Renal cortical epithelial cell (primary cell): ENCODE data around the gene SPEN. TPM values are rescaled to one million over a fixed set of nuclear protein-coding genes. Genes with fewer than 3 reads are reported as not detected.
A peak's percentile ranks its signal among the peaks of the same experiment; 100 is the strongest.

Experiments used
- DNase-seq: peaks from one replicate; pipeline ENCODE4 v3.0.0-alpha.2; 2011; ENCODE audit warnings: low read depth
- total RNA-seq: library from RNA; depleted of rRNA; stranded (reverse); fragments of >200 nt; gene quantifications from 2 replicates; pipeline ENCODE4 v1.2.3, GENCODE V29; 2014

Gene SPEN
- total RNA-seq, 1 donor from 2014 or later = 45.6 TPM

DNA sequence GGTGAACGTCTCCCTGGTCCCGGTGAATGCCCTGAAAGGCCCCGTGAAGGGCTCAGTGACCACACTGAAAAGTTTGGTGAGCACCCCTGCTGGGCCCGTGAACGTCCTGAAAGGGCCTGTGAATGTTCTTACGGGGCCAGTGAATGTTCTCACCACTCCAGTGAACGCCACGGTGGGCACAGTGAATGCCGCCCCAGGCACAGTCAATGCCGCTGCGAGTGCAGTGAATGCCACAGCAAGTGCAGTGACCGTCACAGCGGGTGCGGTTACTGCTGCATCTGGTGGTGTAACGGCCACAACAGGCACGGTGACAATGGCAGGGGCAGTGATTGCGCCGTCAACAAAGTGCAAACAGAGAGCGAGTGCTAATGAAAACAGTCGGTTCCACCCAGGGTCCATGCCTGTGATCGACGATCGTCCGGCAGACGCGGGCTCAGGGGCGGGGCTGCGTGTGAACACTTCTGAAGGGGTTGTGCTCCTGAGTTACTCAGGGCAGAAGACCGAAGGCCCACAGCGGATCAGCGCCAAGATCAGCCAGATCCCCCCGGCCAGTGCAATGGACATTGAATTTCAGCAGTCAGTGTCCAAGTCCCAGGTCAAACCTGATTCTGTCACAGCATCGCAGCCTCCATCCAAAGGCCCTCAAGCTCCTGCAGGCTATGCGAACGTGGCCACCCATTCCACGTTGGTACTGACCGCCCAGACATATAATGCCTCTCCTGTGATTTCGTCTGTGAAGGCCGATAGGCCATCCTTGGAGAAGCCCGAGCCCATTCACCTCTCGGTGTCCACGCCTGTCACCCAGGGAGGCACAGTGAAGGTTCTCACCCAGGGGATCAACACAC, 86.9 kb downstream of the SPEN start:
- DNase-seq = no peak

DNA sequence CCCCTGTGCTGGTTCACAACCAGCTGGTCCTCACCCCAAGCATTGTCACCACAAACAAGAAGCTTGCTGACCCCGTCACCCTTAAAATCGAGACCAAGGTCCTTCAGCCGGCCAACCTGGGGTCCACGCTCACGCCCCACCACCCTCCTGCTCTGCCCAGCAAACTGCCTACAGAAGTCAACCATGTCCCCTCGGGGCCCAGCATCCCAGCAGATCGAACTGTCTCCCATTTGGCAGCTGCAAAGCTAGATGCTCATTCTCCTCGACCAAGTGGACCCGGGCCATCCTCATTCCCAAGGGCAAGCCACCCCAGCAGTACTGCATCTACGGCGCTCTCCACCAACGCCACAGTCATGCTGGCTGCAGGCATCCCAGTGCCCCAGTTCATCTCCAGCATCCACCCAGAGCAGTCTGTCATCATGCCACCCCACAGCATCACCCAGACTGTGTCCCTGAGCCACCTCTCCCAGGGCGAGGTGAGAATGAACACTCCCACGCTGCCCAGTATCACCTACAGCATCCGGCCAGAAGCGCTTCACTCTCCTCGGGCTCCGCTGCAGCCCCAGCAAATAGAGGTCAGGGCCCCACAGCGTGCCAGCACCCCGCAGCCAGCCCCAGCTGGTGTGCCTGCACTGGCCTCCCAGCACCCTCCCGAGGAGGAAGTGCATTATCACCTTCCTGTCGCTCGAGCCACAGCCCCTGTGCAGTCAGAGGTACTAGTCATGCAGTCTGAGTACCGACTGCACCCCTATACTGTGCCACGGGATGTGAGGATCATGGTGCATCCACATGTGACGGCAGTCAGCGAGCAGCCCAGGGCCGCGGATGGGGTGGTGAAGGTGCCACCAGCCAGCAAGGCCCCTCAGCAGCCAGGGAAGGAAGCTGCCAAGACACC, 87.8 kb downstream of the SPEN start:
- no peak for DNase-seq

DNA sequence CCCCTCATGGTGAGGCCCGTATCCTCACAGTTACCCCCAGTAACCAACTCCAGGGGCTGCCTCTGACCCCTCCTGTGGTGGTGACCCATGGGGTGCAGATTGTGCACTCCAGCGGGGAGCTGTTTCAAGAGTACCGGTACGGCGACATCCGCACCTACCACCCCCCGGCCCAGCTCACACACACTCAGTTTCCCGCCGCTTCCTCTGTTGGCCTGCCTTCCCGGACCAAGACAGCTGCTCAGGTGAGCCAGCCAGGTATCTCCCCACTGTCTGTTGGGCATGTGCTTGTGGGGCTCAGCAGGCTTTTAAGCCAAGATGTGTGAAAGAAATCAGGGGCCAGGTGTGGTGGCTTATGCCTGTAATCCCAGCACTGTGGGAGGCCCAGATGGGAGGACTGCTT, 88.5 kb downstream of the SPEN start:
- no peak for DNase-seq

DNA sequence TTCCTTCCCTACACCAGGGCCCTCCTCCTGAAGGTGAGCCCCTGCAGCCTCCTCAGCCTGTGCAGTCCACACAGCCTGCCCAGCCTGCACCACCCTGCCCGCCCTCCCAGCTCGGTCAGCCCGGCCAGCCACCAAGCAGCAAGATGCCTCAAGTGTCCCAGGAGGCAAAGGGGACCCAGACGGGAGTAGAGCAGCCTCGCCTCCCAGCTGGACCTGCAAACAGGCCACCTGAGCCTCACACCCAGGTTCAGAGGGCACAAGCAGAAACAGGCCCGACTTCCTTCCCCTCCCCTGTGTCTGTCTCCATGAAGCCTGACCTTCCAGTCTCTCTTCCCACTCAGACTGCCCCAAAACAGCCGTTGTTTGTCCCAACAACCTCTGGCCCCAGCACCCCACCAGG, 89.6 kb downstream of the SPEN start:
- DNase-seq = no peak

DNA sequence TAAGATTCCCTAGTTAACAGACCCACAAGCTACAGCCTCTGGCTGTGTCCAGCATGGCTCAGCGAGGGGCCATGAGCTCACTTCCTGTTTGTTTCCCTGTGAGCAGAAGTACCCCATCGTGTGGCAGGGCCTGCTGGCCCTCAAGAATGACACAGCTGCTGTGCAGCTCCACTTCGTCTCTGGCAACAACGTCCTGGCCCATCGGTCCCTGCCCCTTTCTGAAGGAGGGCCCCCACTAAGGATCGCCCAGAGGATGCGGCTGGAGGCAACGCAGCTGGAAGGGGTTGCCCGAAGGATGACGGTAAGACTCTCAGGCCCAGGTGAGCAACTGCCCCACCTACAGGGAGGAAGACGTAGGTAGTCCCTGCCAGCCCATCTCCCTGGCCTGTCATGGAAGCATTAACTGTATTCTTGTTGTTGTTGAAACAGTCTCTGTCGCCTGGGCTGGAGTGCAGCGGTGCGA, 90.2 kb downstream of the SPEN start:
- DNase-seq = peak; percentile 43

DNA sequence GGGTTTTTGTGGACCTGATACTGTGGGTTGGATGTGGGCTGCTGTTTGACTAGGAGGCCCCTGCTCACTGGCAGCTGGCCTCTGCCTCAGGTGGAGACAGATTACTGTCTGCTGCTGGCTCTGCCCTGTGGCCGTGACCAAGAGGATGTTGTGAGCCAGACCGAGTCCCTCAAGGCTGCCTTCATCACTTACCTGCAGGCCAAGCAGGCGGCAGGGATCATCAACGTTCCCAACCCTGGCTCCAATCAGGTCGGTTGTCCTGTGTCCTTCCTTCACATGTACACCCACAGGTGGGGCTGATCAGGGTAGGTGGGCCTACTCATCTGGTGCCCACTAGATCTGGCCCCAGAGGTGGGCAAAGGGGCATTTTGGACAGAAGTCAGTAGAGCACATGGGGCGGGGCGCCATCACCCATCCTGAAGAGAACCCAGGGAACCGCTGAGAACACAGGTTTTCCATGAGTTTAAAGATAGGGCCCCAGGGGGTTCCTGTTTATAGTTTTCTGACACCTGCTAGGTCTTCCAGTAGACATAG, 91.2 kb downstream of the SPEN start:
- no peak for DNase-seq

DNA sequence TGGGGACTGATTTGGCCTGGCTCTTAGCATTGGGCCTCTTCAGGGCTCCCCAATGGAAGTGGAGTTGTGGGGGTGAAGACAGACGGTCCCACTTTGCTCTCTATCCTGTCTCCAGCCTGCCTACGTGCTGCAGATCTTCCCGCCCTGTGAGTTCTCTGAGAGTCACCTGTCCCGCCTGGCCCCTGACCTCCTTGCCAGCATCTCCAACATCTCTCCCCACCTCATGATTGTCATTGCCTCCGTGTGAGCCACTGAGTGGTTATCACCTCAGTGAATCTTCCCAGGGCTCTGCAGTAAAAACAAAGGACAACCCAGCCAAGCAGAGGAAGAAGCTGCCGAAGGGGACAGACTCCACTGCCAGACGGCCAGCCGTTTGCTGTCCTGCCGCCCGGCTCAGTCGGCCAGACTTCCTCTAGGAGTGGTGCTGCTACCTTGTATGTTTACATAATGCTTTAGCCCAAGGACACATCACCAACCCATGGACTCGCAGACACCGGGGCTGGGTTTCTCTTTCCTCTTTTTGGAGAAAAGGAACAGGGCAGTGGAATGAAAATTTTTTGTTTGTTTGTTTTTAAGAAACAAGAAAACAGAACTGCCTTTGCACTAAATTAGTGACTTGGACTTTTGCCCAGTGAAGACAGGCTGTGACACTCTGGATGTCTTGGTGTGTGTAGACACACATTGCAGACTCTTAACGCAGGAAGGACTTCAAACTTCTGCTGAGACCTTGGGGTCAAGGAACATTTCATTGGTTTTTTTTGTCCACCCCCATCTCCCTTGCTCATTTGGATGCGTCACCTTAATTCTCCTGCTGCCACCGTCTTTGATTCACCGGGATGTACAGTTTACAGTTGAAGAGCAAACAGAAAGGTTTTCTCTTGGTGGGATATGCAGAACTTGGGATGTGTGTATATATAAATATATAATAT, 91.9 kb downstream of the SPEN start:
- no peak for DNase-seq

DNA sequence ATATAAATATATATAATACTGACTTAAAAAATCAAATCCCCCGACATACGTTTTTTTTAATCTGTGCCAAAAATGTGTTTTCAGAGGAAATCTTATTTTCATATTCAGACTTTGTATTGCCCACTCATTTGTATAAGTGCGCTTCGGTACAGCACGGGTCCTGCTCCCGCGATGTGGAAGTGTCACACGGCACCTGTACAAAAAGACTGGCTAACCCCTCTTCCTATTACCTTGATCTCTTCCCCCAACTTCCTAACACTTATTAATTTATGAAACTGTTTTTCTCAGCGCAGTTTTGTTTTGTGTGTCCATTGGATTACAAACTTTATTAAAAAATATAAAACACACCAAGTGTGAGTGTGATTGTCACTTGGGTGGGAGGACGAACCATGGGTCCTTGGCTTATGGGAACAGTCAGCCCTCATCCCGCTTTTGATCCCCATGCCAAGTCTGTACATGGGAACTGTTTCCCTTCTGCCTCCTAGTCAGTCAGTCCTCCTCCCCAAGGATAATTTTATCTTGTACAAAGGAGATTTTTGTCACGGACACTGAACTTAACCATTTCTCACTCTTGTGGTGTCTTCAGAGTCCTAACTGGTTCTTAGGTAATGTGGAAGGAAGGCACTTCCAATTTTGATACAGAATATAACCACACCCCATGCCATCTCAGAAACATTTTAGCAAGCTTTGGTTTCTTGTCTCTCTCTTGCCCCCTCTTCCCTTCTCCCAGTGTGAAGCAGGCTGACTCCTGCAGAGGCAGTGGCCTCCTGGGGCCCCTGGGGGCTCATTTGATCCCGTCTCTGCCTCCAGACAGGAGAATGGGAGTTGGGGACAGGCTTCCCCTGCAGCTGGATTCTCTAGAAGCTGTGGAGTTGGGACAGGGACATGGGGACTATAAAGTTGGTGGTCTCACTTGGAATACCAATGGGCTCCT, 92.9 kb downstream of the SPEN start:
- no peak for DNase-seq

DNA sequence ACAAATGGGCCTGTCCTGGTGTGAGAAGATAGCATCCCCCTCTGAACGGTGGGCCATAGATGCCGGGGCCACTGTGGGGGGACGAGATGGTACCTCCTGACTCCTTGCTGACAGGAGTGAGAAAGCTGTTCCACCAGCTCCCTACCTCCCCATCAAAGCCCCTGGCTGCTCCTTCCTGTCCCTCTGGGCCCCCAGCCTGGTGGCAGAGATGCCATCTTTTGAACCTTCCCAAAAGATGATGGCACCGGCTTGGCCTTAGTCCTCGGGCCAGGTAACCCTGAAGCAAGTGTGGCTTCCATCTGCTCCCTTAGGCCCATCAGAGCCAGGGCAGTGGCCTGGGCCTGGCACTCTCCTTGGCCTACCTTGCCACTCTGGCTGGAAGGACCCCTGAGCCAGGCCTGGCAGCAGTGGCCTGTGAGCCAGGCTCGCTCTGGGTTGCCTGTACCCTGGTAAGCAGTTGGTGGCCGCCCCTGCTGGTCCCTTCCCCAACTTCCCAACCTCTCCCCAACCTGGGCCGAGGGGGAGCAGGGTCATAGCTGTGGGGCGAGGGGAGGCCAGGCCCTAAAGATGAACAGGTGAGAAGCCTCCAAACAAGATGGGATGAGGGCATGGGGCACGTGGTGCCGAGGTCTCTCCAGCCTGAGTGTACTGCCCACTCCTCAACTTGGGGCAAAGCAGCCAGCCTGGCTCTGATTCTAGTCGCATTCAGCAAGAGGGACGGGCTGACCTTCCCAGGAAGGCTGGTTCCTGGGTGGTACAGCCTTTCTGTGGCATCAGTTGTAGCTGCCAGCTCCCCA, 93.7 kb downstream of the SPEN start:
- DNase-seq = no peak

DNA sequence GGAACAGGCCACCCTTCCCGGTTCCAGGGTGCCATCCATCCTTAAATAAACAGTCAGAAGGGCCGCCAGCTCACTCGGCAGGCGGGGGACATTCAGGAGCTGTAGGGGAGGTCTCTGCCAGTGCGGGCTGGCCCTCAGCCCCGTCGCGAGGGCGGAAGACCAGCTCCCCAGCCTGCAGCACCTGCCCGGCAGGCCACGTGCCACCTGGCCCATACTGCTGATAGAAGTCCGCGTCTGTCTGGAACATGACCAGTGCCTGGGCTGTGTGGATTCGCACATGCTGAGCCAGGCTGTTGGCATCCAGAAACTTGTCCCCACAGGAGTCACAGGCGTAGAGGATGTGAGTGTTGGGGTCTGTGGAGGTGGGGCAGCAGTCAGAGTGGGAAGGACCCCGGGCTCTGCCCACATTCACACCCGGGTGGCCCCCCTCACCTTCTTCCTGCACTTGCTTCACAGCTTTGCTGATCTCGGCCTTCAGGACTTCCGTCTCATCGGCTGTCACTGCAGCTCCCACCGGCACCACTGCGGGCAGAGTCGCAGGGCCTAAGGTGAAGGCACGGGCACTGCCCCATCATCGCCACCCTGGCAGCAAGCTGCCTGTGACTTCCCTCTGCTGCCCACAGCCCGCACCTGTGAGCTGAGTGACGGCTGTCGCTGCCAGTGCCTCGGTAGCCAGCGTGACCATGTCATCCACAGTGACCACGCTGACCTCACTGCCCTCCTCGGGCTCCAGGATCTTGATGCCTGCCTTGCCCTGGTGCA, 94.6 kb downstream of the SPEN start:
- DNase-seq = no peak

DNA sequence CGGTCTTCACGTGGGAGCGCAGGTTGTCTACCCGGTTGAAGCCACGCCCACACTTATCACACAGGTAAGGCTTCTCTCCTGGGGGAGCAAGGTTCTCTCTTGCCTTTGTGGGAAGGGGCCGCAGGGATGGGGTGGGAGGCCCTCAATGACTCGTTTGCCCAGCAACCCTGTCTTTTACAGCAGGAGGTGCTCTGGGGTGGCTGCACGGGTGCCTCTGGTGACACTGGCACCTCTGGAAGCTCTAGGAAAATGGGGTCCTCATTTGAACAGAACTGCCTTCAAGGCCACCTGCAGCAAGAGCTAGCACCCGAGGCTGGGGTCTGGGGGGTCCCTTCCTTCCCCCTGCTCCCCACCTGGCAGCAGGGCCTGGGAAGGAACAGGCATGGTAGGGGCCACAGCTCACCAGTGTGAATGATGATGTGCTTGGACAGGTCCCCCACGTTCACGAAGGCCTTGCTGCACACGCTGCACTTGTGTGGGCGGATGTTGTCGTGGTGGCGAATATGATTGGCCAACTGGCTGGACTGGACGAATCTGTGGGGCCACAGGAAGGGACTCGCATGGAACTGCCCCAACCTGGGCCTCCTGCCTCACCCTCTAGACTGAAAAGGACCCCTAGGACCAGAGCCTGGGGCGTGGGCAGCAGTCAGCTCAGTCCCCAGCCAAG, 95.3 kb downstream of the SPEN start:
- no peak for DNase-seq

DNA sequence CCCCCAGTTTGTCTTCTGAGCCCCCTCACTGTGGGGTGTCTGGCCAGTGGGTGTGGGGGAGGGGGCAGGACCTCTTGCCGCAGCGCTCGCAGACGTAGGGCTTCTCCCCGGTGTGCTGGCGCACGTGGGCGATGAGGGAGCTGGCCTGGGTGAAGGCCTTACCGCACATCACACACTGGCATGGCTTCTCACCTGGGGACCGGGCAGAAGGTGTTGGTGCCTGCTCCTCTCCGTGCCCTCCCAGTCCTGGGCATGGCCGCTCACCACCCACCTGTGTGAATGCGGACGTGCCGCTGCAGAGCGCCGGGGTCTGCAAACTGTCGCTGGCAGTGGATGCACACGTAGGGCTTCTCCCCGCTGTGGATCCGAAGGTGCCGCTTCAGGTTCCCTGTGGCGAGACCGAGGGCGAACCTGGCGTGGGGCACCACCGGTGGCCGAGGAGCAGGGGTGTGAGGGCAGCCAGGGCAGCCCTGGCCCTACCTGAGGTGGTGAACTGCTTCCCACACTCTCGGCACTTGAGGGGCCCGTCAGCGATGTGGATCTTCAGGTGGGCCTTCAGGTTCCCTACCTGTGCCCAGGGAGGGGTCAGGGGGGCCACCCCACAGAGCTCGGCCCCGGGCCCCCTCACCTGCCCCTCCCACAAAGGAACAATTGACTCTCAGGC, 96.0 kb downstream of the SPEN start:
- DNase-seq = no peak

DNA sequence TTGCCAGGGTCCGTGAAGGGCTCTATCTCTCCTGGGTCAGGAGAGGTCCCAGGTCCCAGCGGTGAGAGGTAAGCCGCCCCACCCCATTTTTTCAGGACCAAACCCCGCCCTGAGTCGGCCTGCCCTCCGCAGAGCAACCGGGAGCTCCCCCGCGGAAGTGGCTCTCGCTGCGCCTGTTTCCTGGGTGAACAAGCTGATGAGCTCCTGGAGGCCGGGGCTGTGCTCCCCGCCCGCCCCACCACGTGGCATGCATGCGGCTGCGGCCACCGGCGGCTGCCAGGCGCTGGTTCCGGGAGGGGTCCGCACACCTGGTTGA, 96.4 kb downstream of the SPEN start:
- no peak for DNase-seq

DNA sequence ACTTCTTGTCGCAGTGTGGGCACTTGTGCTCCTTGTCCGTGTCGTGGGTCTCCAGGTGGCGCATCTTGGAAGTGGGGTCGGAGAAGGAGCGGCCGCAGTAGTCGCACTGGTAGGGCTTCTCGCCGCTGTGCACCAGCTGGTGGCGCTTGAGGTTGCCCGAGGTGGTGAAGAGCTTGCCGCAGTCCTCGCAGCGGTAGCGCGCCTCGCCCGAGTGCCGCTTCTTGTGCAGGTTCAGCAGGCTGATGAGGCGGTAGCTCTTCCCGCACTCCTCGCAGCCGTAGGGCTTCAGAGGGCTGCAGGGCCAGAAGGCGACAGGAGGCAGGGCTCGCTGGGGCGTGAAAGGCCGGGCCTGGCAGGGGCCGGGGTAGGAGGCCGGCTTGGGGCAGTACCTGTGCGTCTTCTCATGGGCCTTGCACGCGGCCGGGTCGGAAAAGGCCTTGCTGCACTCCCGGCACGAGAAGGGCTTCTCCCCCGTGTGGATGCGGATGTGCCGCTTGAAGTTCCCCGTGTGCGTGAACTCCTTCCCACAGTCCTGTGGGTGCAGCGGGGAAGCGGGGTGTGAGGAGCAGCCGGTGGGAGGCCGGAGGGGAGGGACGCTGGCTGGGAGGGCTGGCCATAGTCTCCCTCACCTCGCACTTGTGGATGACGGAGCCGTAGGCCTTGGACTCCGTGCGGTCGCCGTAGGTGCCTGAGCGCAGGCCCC, 97.0 kb downstream of the SPEN start:
- no peak for DNase-seq

DNA sequence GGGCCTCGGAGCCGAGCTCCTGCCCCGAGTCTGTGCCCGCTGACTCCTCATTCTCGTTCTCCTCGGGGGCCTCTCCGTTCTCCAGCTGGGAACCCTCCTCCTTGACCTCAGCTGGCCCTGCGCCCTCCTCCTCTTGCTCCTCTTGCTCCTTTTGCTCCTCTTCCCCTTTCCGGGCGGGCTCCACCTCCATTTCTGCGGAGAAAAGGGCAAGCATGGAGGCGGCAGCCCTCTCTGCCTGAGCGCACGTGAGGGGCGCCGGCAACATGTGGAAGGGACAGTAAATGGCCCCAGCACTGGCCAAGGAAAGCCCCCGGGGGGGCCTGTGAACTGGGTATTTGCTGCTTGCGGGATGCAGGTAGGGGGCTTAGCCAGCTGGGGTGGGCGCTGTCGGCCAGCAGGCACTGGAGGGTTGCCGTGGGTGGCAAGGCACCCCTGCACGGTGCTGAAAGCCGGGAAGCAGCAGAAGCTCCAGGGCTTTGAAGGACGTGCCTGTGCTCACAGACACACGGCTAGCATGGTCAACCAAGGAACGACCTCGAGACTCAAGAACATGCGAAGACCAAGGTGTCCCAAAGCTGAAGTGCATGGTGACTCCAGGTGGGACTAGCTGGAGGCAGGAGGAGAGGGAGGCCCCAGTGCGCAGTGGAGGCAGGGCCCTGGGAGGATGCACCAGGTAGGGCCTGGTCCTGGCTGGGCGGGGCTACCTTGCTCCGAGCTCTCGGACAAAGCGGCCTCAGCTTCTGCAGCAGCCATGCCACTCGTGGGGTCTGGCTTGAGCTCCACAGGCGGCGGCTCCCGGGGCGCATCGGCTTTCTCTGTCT, 97.7 kb downstream of the SPEN start:
- DNase-seq = no peak

DNA sequence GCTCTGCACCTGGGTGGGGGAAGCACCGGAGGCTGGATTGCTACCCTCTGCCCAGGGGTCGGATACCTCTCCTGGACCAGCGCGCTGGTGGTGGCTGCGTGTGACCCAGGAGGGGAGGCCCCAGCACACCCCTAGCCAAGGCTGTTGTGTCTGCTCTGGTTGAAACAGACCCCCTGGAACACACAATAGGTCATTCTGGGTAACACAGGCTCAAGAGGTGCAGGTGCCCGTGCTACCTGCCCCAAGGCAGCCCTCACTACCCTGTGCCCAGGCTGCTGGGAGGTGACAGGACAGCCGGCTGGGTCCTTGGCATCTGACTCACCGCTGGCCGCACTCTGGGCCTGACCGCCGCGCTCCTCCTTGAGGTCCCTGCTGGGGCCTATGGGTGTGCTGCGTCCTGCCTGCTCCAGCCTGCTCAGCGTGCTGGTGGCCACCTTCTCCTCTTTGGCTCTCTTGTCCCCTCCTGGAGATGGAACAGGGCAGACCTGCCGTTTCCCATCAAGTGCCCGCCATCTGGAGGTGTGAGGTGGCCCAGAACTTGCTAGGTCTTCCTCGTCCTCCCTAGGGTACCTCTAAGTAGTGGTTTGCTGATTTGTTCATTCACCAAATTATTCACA, 98.4 kb downstream of the SPEN start:
- no peak for DNase-seq
